ENCODE measurements around the gene RAB3GAP2.

GRCh38 chr1:220182656-220183055, 89.6 kb downstream of the RAB3GAP2 start:
- no peak for TF ChIP-seq ZNF274 (IDR thresholded peaks at IDR 0.05; ENCODE audit: low read depth, low read length)
- no peak for TF ChIP-seq SUZ12 (IDR thresholded peaks at IDR 0.05; ENCODE audit: extremely low read depth, insufficient read depth, insufficient read length)
